Keratinocyte (primary cell): ENCODE results near the gene PDCD11.

ENCODE experiments used
- EZH2 ChIP-seq: IDR thresholded peaks from one replicate; pipeline ENCODE4 v1.6.1; 2012; ENCODE audit warnings: inconsistent platforms, mild to moderate bottlenecking, low read length, moderate library complexity
- TF ChIP-seq, protein P1 (sequence below), 3 experiments: IDR thresholded peaks in 1 of 3; conservative IDR thresholded peaks in 1 of 3; optimal IDR thresholded peaks in 1 of 3; 2 replicates in 2 of 3; 3 replicates in 1 of 3; pipeline versions ENCODE3 to v1.5.1; 2011; ENCODE audit warnings: low read length in 3 of 3, mild to moderate bottlenecking in 3 of 3, moderate library complexity in 2 of 3, control low read depth in 1 of 3, inconsistent platforms in 1 of 3; ENCODE audit not compliant: insufficient read depth in 2 of 3; ENCODE audit errors: extremely low read depth in 1 of 3

DNA sequence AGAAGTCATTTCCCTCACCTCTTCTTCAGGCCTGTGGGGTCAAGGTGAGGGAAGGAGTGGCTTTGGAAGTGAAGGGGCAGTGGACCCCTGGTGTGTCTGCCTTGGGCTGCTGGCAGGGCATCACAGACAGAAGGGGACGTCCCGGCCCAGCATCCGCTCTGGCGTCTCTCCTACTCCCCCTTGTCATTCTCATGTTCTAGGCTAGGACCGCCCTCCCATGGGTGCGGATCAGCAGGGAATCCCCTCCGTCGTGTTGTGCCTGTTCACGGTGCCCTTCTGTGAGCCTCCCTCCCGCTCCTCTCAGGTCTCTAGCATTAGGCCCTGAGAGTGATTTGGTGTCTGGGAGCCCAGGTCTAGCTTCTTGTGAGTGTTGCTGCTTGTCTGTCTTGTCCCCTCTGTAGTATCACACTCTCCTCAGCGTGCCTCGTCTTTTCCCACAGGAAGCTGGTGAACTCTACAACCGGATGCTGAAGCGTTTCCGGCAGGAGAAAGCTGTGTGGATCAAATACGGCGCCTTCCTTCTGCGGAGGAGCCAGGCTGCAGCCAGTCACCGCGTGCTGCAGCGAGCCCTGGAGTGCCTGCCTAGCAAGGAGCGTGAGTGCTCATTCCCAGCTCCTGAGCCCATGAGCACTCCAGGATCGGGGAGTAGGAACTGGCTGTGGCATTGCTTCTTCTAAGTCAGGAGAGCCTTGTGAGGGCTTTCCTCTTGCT, 47.2 kb downstream of the PDCD11 start:
- TF ChIP-seq, protein P1, sequence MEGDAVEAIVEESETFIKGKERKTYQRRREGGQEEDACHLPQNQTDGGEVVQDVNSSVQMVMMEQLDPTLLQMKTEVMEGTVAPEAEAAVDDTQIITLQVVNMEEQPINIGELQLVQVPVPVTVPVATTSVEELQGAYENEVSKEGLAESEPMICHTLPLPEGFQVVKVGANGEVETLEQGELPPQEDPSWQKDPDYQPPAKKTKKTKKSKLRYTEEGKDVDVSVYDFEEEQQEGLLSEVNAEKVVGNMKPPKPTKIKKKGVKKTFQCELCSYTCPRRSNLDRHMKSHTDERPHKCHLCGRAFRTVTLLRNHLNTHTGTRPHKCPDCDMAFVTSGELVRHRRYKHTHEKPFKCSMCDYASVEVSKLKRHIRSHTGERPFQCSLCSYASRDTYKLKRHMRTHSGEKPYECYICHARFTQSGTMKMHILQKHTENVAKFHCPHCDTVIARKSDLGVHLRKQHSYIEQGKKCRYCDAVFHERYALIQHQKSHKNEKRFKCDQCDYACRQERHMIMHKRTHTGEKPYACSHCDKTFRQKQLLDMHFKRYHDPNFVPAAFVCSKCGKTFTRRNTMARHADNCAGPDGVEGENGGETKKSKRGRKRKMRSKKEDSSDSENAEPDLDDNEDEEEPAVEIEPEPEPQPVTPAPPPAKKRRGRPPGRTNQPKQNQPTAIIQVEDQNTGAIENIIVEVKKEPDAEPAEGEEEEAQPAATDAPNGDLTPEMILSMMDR (optimal IDR thresholded peaks at IDR 0.05 in 1 of 3, IDR thresholded peaks at IDR 0.05 in 1 of 3, conservative IDR thresholded peaks at IDR 0.05 in 1 of 3; ENCODE audit: extremely low read depth in 1 of 3, insufficient read depth in 2 of 3, low read length in 3 of 3) = no peak
- no peak for TF ChIP-seq EZH2
